HCT116 (cell line): Measurements from ENCODE around the gene HDAC5. TPM values are rescaled to one million over a fixed set of nuclear protein-coding genes. Genes with fewer than 3 reads are reported as not detected.
"Not testable (repeated sequence)": the region's sequence is repeated elsewhere in the genome, so short reads cannot be mapped to it uniquely, and the experiment has no call there.

Source experiments
- ATAC-seq: fragments of 200-7000 bp; cut with Tn5 transposase; 2 replicates; pipeline ENCODE4 v1.9.1; 2020; ENCODE audit warnings: mild to moderate bottlenecking, moderate library complexity
- BruUV-seq: library from RNA; stranded (reverse); fragments of 400-500 nt; replicated peaks from 2 replicates; lab custom pipeline; 2021; lab: Mats Ljungman, UMichigan
- CTCF ChIA-PET: fragments of 300-600 bp; sonication (Branson Sonifier 250); formaldehyde crosslinking; loops from one replicate; lab custom pipeline; 2021; ENCODE audit warnings: antibody characterized with exemption; lab: Charles Lee
- POLR2A ChIA-PET: fragments of 300-600, 350-600 bp; sonication (Branson Sonifier 250); formaldehyde crosslinking; loops from one replicate; lab custom pipeline; 2021; ENCODE audit warnings: antibody characterized with exemption; lab: Charles Lee
- RAD21 ChIA-PET, 2 experiments: fragments of 300-600 bp; sonication (Branson Sonifier 250); formaldehyde crosslinking; loops; one replicate each; lab custom pipeline; 2023; ENCODE audit warnings: low total read pairs in 2 of 2; ENCODE audit not compliant: uncharacterized antibody in 2 of 2, unreplicated experiment in 2 of 2, low non-redundant PET in 1 of 2; lab: Charles Lee
- DNase-seq: peaks from one replicate; pipeline ENCODE4 v3.0.0-alpha.2; 2010; ENCODE audit warnings: low read depth, low spot score
- H2AFZ ChIP-seq: fragments of 200-600 bp; shearing (Covaris generic), sonication (generic); 2 replicates; pipeline ENCODE4 v1.6.1; 2017; ENCODE audit warnings: low read depth, mixed run types, mixed read lengths, antibody characterized with exemption, low read length; ENCODE audit not compliant: poor library complexity, severe bottlenecking
- H3K27ac ChIP-seq: 2 replicates; pipeline ENCODE4 v1.5.1; 2012; ENCODE audit warnings: low read depth, low read length
- H3K27me3 ChIP-seq: fragments of 200-600 bp; sonication (generic); 2 replicates; pipeline ENCODE4 v1.6.1; 2016; ENCODE audit warnings: mixed run types, low read length, mixed read lengths; ENCODE audit not compliant: insufficient read depth
- H3K36me3 ChIP-seq, 2 experiments: fragments of 200-500 bp in 1 of 2; fragments of 200-600 bp in 1 of 2; sonication (Bioruptor generic) in 1 of 2; sonication (generic) in 1 of 2; 2 replicates each; pipeline versions ENCODE4 v1.5.1 to v1.6.1; 2014 to 2016; ENCODE audit warnings: low read length in 2 of 2, inconsistent platforms in 1 of 2, mixed read lengths in 1 of 2, mixed run types in 1 of 2; ENCODE audit not compliant: insufficient read depth in 2 of 2, control insufficient read depth in 1 of 2
- H3K4me1 ChIP-seq, 2 experiments: fragments of 200-600 bp in 1 of 2; sonication (generic) in 1 of 2; 2 replicates each; pipeline versions ENCODE4 v1.5.1 to v1.6.1; 2012 to 2017; ENCODE audit warnings: low read length in 2 of 2, inconsistent platforms in 1 of 2, mild to moderate bottlenecking in 1 of 2, mixed read lengths in 1 of 2, mixed run types in 1 of 2, moderate library complexity in 1 of 2; ENCODE audit not compliant: insufficient read depth in 2 of 2, control insufficient read depth in 1 of 2
- H3K4me2 ChIP-seq: fragments of 200-600 bp; sonication (generic); 2 replicates; pipeline ENCODE4 v1.6.1; 2017; ENCODE audit warnings: mixed run types, low read length, mixed read lengths
- H3K4me3 ChIP-seq, 2 experiments: fragments of 200-600 bp in 1 of 2; sonication (generic) in 1 of 2; replicated peaks in 1 of 2; 2 replicates each; pipeline ENCODE4 v1.5.1; 2011 to 2016; ENCODE audit warnings: low read length in 2 of 2, control low read depth in 1 of 2, low read depth in 1 of 2, mild to moderate bottlenecking in 1 of 2, mixed read lengths in 1 of 2, mixed run types in 1 of 2
- H3K79me2 ChIP-seq: fragments of 200-600 bp; sonication (generic); 2 replicates; pipeline ENCODE4 v1.6.1; 2017; ENCODE audit warnings: mild to moderate bottlenecking, mixed run types, low read length, moderate library complexity, mixed read lengths; ENCODE audit not compliant: insufficient read depth
- H3K9ac ChIP-seq: fragments of 200-600 bp; sonication (generic); 2 replicates; pipeline ENCODE4 v1.6.1; 2016; ENCODE audit warnings: low read length, mixed read lengths
- H3K9me2 ChIP-seq: fragments of 200-600 bp; sonication (generic), shearing (Covaris generic); 2 replicates; pipeline ENCODE4 v1.6.1; 2017; ENCODE audit warnings: mixed run types, mild to moderate bottlenecking, moderate library complexity; ENCODE audit not compliant: insufficient read depth
- H3K9me3 ChIP-seq, 2 experiments: fragments of 200-500 bp in 1 of 2; fragments of 200-600 bp in 1 of 2; sonication (Bioruptor generic) in 1 of 2; sonication (generic) in 1 of 2; 2 replicates each; pipeline ENCODE4 v1.6.1; 2014 to 2017; ENCODE audit warnings: low read length in 2 of 2, mixed read lengths in 2 of 2, inconsistent platforms in 1 of 2, low read depth in 1 of 2, mild to moderate bottlenecking in 1 of 2, mixed run types in 1 of 2, moderate library complexity in 1 of 2; ENCODE audit not compliant: control insufficient read depth in 1 of 2, insufficient read depth in 1 of 2
- H4K20me1 ChIP-seq: fragments of 200-600 bp; sonication (generic), shearing (Covaris generic); 2 replicates; pipeline ENCODE4 v1.6.1; 2017; ENCODE audit warnings: mixed run types, mild to moderate bottlenecking, moderate library complexity; ENCODE audit not compliant: insufficient read depth
- SP1 ChIP-seq: IDR thresholded peaks from 2 replicates; pipeline ENCODE4 v1.6.1; 2012; ENCODE audit warnings: low read depth
- YY1 ChIP-seq: IDR thresholded peaks from 2 replicates; pipeline ENCODE4 v1.6.1; 2011; ENCODE audit warnings: low read length, low read depth, moderate library complexity, mild to moderate bottlenecking; ENCODE audit not compliant: insufficient replicate concordance; ENCODE audit errors: extremely low read depth
- intact Hi-C: fragments of 100-400 bp; cut with micrococcal nuclease; formaldehyde crosslinking; loops from 2 replicates; pipeline ENCODE4 v1.10.0; 2022
- total RNA-seq: library from RNA; stranded (reverse); gene quantifications from one replicate; pipeline ENCODE4 v1.2.1, GENCODE V29; 2021; ENCODE audit not compliant: unreplicated experiment

Gene HDAC5
- total RNA-seq, 1 experiment from 2014 or later = 32.9 TPM

DNA sequence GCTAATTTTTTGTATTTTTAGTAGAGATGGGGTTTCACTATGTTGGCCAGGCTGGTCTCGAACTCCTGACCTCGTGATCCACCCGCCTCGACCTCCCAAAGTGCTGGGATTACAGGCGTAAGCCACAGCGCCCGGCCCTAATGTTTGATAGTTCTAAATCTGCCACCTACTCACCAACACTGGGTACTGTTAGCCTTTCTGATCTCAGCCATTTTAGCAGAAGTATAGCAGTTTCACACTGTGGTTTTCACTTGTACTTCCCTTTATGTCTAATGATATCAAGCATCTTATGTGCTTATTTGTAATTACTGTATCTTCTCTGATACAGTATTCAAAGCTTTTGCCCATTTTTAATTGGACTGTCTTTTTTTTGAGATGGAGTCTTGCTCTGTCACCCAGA lies 76.5 kb downstream of the HDAC5 start:
- H3K9me3 ChIP-seq, H3K27me3 ChIP-seq, RAD21 ChIA-PET, intact Hi-C loops, H3K27ac ChIP-seq, ATAC-seq, DNase-seq, H4K20me1 ChIP-seq, H3K4me1 ChIP-seq, H2AFZ ChIP-seq, BruUV-seq, CTCF ChIA-PET, H3K9me2 ChIP-seq, H3K4me3 ChIP-seq, H3K4me2 ChIP-seq, H3K9ac ChIP-seq, POLR2A ChIA-PET: not testable (repeated sequence)
- Histone ChIP-seq H3K79me2 (peaks cover 93% of the 10 kb centered on the region), H3K36me3 (peaks cover 29 to 40% of the 10 kb centered on the region in 2 experiments; a peak in 3 of 4 replicates)

DNA sequence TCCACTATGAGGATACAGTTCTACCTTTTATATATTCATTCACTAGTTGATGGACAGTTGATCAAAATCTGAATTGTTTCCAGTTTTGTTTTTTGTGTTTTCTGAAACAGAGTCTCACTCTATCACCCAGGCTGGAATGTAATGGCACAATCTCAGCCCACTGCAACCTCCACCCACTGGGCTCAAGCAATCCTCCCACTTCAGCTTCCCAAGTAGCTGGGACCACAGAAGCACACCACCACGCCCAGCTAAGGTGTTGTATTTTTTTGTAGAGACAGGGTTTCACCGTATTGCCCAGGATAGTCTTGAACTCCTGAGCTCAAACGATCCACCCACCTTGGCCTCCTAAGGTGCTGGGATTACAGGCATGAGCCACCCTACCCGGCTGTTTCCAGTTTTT lies 78.0 kb downstream of the HDAC5 start:
- peaks cover 23 to 30% of the 10 kb centered on the region in 2 experiments; a peak in 3 of 4 replicates for H3K36me3 ChIP-seq
- H2AFZ ChIP-seq = no peak overlapping the region
- H4K20me1 ChIP-seq = peaks cover 13% of the 10 kb centered on the region; the same call in 1 of the 2 replicates
- no TSS peak for BruUV-seq
- no peaks in the 10 kb centered on the region for H3K27me3 ChIP-seq
- H3K4me2 ChIP-seq = no peak overlapping the region
- H3K79me2 ChIP-seq = peaks cover 93% of the 10 kb centered on the region
- H3K4me3 ChIP-seq = no peak overlapping the region
- H3K9me2 ChIP-seq = no peaks in the 10 kb centered on the region
- H3K27ac ChIP-seq = no peak overlapping the region
- H3K9ac ChIP-seq = no peak overlapping the region
- no peaks in the 10 kb centered on the region for H3K9me3 ChIP-seq
- CTCF ChIA-PET = no interaction called here
- intact Hi-C loops = no loop called here
- no peak for ATAC-seq
- TF ChIP-seq SP1 (no peak), YY1 (no peak)
- DNase-seq = no peak
- no peaks in the 10 kb centered on the region for H3K4me1 ChIP-seq
- RAD21 ChIA-PET = interaction anchor here (0.7 to 0.9 kb wide), 3 partner anchors 9 to 200 kb away, joined by 3 read pairs; no protein-coding TSS in a partner anchor
- POLR2A ChIA-PET = no interaction called here
